ENCODE results near the gene RNF207. TPM values are rescaled to one million over a fixed set of nuclear protein-coding genes. Genes with fewer than 3 reads are reported as not detected.

The RNF207 gene
- total RNA-seq, 1 experiment from 2014 or later = 12.9 TPM

DNA sequence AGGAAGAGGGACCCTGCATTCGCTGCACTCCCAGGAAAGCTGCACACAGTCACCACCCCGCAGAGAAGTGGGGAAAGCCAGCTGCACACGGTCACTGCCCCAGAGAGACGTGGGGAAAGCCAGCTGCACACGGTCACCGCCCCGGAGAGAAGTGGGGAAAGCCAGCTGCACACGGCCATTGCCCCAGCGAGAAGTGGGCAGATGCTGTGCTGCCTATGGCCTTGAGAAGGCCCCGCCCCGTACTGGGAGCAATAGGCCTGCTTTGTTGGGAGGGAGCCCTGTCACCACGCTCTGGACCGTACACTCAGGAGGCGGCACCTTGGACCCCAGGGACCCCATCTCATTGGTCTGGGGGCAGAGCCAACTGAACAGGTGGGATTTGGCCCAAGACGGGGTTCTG, 59.2 kb downstream of the RNF207 start:
- no peak for DNase-seq (ENCODE audit: extremely low read depth, low read depth)

DNA sequence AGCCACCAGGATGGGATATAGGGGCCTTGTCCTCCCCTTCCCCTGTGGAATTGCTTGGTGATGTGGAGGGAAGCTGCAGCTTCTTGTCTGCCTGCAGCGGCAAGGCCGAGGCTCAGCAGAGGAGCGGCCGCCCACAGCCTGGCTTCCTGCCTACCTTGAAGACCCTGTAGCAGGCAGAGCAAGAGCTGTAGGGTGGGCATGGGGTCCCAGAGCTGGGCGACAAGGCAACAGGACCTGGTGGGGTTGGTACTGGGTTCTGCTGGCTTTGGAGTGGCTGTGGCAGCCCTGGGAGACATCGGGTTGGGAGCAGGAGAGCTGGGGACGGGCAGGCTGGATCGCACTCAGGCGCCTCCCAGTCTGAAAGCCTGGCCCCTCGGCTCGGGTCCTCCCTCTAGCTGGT, 60.7 kb downstream of the RNF207 start:
- DNase-seq (ENCODE audit: extremely low read depth, low read depth) = no peak

DNA sequence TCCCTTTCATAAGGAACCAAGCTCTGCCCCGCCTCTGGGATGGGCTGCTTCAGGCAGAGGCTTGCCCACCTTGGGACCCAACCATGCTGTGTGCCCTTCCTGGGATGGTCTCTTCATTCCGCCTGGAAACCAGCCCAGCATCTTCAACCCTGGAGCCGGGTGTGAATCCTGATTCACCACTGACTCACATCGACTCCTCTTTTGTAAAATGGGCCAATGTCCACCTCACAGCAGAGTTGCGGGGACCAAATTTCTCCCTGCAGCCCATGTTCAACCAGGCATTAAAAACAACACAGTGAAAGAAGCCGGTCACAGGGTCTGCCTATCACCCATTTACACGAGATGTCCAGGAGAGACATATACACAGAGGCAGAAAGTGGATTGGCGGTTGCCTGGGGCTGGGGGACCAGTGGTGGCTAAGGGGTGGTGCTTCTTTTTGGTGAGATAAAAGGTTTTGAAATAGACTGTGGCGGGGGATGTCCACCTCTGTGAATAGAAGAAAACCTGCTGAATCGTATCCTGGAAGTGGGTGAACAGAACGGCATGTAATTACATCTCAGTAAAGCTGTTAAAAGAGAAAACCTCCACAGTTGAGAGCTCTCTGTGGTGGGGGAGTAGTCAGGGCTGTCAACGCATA, 61.9 kb downstream of the RNF207 start:
- DNase-seq (ENCODE audit: extremely low read depth, low read depth) = no peak

GRCh38 chr1:6268415-6268814, 62.5 kb downstream of the RNF207 start:
- DNase-seq (ENCODE audit: extremely low read depth, low read depth) = no peak

DNA sequence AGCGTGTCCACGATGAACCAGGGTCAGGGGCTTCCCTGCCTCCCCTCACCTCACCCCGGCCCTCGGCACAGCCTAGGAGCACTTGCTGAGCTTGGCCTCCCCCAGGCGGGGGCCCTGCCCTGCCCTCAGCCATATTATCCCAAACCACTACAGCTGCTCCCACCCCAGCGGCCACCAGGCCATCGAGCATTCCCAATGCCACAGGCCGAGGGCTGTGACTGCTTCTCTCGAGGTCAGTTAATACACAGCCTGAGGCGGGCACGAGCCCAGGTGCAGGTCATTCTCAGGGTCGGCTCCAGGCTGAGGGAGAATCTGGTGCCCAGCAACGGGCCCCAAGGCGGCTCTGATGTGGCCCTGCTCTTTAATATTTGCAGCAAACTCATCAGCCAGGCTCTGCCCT, 63.4 kb downstream of the RNF207 start:
- DNase-seq (ENCODE audit: extremely low read depth, low read depth) = no peak

GRCh38 chr1:6269720-6270400, 63.9 kb downstream of the RNF207 start:
- DNase-seq (ENCODE audit: extremely low read depth, low read depth) = no peak

- no peak for DNase-seq (ENCODE audit: extremely low read depth, low read depth)
Measured at GRCh38 chr1:6270401-6270800, 64.5 kb downstream of the RNF207 start.

Other genes with a start within 250 kb of the RNF207 start
- gene NPHP4, start 213.7 kb upstream of the RNF207 start, total RNA-seq (2014; rRNA removed; shearing (Covaris generic)) = 7.5 and 8.6 TPM in 2 replicates
- 14.4 and 20.1 TPM in 2 replicates for gene KCNAB2, start 160.2 kb upstream of the RNF207 start, total RNA-seq (2014; rRNA removed; shearing (Covaris generic))
- 0.30 TPM in 1 of 2 replicates, not detected in the other for gene CHD5, start 25.8 kb upstream of the RNF207 start, total RNA-seq (2014; rRNA removed; shearing (Covaris generic))
- gene RPL22, start 6.5 kb upstream of the RNF207 start, total RNA-seq (2014; rRNA removed; shearing (Covaris generic)) = 298 and 299 TPM in 2 replicates
- gene ICMT, start 29.8 kb downstream of the RNF207 start, total RNA-seq (2014; rRNA removed; shearing (Covaris generic)) = 42.2 and 47.9 TPM in 2 replicates
- gene HES3, start 38.1 kb downstream of the RNF207 start, total RNA-seq (2014; rRNA removed; shearing (Covaris generic)) = not detected in 2 replicates
- 0.62 and 1.2 TPM in 2 replicates for gene GPR153, start 55.0 kb downstream of the RNF207 start, total RNA-seq (2014; rRNA removed; shearing (Covaris generic))
- gene ACOT7, start 187.6 kb downstream of the RNF207 start, total RNA-seq (2014; rRNA removed; shearing (Covaris generic)) = 22.5 and 24.4 TPM in 2 replicates
- gene HES2, start 213.8 kb downstream of the RNF207 start, total RNA-seq (2014; rRNA removed; shearing (Covaris generic)) = 0.57 and 1.0 TPM in 2 replicates
- 0.17 TPM in 1 of 2 replicates, not detected in the other for gene ESPN, start 218.7 kb downstream of the RNF207 start, total RNA-seq (2014; rRNA removed; shearing (Covaris generic))

Measured in NCI-H460 (cell line).